RWPE2 (cell line): ENCODE results near the gene SKI.

ENCODE experiments used
- ATAC-seq: fragments of 200-7000 bp; cut with Tn5 transposase; 3 replicates; pipeline ENCODE4 v1.9.1; 2021; ENCODE audit warnings: low read depth
- DNase-seq: peaks from one replicate; pipeline ENCODE4 v3.0.0-alpha.2; 2020; ENCODE audit warnings: low spot score
- H3K27ac ChIP-seq: fragments of 450-650 bp; 2 replicates; pipeline ENCODE4 v1.5.1; 2017; ENCODE audit warnings: mild to moderate bottlenecking; ENCODE audit not compliant: poor library complexity, severe bottlenecking
- H3K27me3 ChIP-seq: fragments of 250-450 bp; sonication (Bioruptor Pico); 2 replicates; pipeline ENCODE4 v1.5.1; 2021; ENCODE audit warnings: mild to moderate bottlenecking, moderate library complexity; ENCODE audit not compliant: insufficient read depth, poor library complexity, severe bottlenecking
- H3K36me3 ChIP-seq: fragments of 250-450 bp; sonication (Bioruptor Pico); 2 replicates; pipeline ENCODE4 v1.5.1; 2020; ENCODE audit warnings: low read depth, mild to moderate bottlenecking, moderate library complexity
- H3K4me1 ChIP-seq: fragments of 250-450 bp; sonication (Bioruptor Pico); 2 replicates; pipeline ENCODE4 v1.5.1; 2021; ENCODE audit warnings: mild to moderate bottlenecking, moderate library complexity; ENCODE audit not compliant: insufficient read depth, poor library complexity, severe bottlenecking
- H3K4me3 ChIP-seq: fragments of 250-450 bp; sonication (Bioruptor Pico); 2 replicates; pipeline ENCODE4 v1.5.1; 2021; ENCODE audit warnings: mild to moderate bottlenecking, moderate library complexity; ENCODE audit not compliant: severe bottlenecking
- H3K9me3 ChIP-seq: fragments of 250-450 bp; sonication (Bioruptor Pico); 2 replicates; pipeline ENCODE4 v1.5.1; 2021; ENCODE audit warnings: mild to moderate bottlenecking, moderate library complexity; ENCODE audit not compliant: severe bottlenecking
- CTCF ChIP-seq: fragments of 450-650 bp; IDR thresholded peaks from one replicate; pipeline ENCODE4 v1.5.1; 2017; ENCODE audit warnings: mild to moderate bottlenecking, moderate library complexity; ENCODE audit not compliant: poor library complexity, severe bottlenecking

Gene SKI

GRCh38 chr1:2200308-2200943, 27.7 kb upstream of the SKI start:
- DNase-seq = no peak
- Histone ChIP-seq H3K27me3 (no peaks in the 10 kb centered on the region), H3K27ac (no peak overlapping the region), H3K4me3 (no peak overlapping the region), H3K4me1 (no peaks in the 10 kb centered on the region), H3K9me3 (no peaks in the 10 kb centered on the region), H3K36me3 (no peaks in the 10 kb centered on the region)
- no peak for TF ChIP-seq CTCF
- ATAC-seq = no peak

GRCh38 chr1:2201062-2201461, 27.1 kb upstream of the SKI start:
- Histone ChIP-seq H3K4me1 (no peaks in the 10 kb centered on the region), H3K27me3 (no peaks in the 10 kb centered on the region), H3K4me3 (no peak overlapping the region), H3K9me3 (no peaks in the 10 kb centered on the region), H3K27ac (no peak overlapping the region), H3K36me3 (no peaks in the 10 kb centered on the region)
- DNase-seq (no peak), ATAC-seq (no peak)
- no peak for TF ChIP-seq CTCF

GRCh38 chr1:2202008-2202575, 26.0 kb upstream of the SKI start:
- H3K27ac ChIP-seq = no peak overlapping the region
- DNase-seq = no peak
- no peaks in the 10 kb centered on the region for H3K4me1 ChIP-seq
- no peak for ATAC-seq
- TF ChIP-seq CTCF = no peak
- H3K36me3 ChIP-seq = no peaks in the 10 kb centered on the region
- no peaks in the 10 kb centered on the region for H3K9me3 ChIP-seq
- H3K4me3 ChIP-seq = no peak overlapping the region
- no peaks in the 10 kb centered on the region for H3K27me3 ChIP-seq

- H3K27me3 ChIP-seq = no peaks in the 10 kb centered on the region
- ATAC-seq (no peak), DNase-seq (no peak)
- H3K36me3 ChIP-seq = no peaks in the 10 kb centered on the region
- no peak overlapping the region for H3K4me3 ChIP-seq
- no peaks in the 10 kb centered on the region for H3K9me3 ChIP-seq
- peaks cover 4% of the 10 kb centered on the region for H3K4me1 ChIP-seq
- H3K27ac ChIP-seq = no peak overlapping the region
- no peak for TF ChIP-seq CTCF
These were observed 25.1 kb upstream of the SKI start for GRCh38 chr1:2202843-2203601.
